GM23338 (cell line): ENCODE measurements around the gene BRAP.

Experiments
- EZH2 ChIP-seq: fragments of 200-600 bp; sonication (generic); IDR thresholded peaks from one replicate; pipeline ENCODE4 v1.8.0; 2017; ENCODE audit warnings: antibody characterized with exemption, mild to moderate bottlenecking, low read depth; ENCODE audit not compliant: unreplicated experiment
- EZH2phosphoT487 ChIP-seq: fragments of 200-600 bp; sonication (generic); IDR thresholded peaks from one replicate; pipeline ENCODE4 v1.8.1; 2018; ENCODE audit warnings: antibody characterized with exemption; ENCODE audit not compliant: unreplicated experiment
- JUNB ChIP-seq: IDR thresholded peaks from one replicate; pipeline ENCODE4 v1.6.1; 2016; ENCODE audit warnings: antibody characterized with exemption; ENCODE audit not compliant: unreplicated experiment
- NANOG ChIP-seq: IDR thresholded peaks from 2 replicates; pipeline ENCODE4 v1.6.1; 2016; ENCODE audit warnings: antibody characterized with exemption, borderline replicate concordance
- POLR2AphosphoS5 ChIP-seq: IDR thresholded peaks from 2 replicates; pipeline ENCODE4 v1.6.1; 2016; ENCODE audit warnings: antibody characterized with exemption, low read depth
- TF ChIP-seq, protein P1 (sequence below), 2 experiments: fragments of 200-600 bp in 1 of 2; sonication (generic) in 1 of 2; conservative IDR thresholded peaks; 2 replicates each; pipeline versions ENCODE4 v1.5.1 to v1.6.1; 2016 to 2017; ENCODE audit warnings: antibody characterized with exemption in 2 of 2, low read depth in 2 of 2, mild to moderate bottlenecking in 2 of 2, moderate library complexity in 1 of 2
- TF ChIP-seq, protein P2 (sequence below): IDR thresholded peaks from one replicate; pipeline ENCODE4 v1.6.1; 2018; ENCODE audit warnings: antibody characterized with exemption; ENCODE audit not compliant: unreplicated experiment
- TF ChIP-seq, protein P3 (sequence below): IDR thresholded peaks from 2 replicates; pipeline ENCODE4 v1.6.1; 2016; ENCODE audit warnings: antibody characterized with exemption

DNA sequence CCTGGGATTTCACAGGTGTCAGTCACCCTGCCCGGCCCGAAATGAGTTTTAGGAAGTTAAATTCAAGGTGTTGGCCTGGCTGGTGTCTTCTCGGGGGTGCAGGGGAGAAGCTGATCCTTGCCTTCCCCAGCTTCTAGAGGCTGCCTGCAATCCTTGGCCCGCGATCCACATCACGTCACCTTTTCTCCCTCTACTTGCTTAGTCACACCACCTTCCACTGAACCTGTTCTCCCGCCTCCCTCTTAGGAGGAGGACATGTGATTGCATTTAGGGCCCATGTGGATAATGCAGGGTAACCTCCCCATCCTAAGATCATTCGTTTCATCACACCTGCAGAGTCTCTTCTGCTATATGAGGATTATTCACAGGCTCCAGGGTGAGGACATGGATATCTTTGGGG, 61.2 kb downstream of the BRAP start:
- TF ChIP-seq POLR2AphosphoS5 = no peak
- TF ChIP-seq, protein P1, sequence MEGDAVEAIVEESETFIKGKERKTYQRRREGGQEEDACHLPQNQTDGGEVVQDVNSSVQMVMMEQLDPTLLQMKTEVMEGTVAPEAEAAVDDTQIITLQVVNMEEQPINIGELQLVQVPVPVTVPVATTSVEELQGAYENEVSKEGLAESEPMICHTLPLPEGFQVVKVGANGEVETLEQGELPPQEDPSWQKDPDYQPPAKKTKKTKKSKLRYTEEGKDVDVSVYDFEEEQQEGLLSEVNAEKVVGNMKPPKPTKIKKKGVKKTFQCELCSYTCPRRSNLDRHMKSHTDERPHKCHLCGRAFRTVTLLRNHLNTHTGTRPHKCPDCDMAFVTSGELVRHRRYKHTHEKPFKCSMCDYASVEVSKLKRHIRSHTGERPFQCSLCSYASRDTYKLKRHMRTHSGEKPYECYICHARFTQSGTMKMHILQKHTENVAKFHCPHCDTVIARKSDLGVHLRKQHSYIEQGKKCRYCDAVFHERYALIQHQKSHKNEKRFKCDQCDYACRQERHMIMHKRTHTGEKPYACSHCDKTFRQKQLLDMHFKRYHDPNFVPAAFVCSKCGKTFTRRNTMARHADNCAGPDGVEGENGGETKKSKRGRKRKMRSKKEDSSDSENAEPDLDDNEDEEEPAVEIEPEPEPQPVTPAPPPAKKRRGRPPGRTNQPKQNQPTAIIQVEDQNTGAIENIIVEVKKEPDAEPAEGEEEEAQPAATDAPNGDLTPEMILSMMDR (conservative IDR thresholded peaks at IDR 0.05; ENCODE audit: low read depth in 2 of 2) = no peak
- TF ChIP-seq EZH2phosphoT487 = no peak
- TF ChIP-seq, protein P2, sequence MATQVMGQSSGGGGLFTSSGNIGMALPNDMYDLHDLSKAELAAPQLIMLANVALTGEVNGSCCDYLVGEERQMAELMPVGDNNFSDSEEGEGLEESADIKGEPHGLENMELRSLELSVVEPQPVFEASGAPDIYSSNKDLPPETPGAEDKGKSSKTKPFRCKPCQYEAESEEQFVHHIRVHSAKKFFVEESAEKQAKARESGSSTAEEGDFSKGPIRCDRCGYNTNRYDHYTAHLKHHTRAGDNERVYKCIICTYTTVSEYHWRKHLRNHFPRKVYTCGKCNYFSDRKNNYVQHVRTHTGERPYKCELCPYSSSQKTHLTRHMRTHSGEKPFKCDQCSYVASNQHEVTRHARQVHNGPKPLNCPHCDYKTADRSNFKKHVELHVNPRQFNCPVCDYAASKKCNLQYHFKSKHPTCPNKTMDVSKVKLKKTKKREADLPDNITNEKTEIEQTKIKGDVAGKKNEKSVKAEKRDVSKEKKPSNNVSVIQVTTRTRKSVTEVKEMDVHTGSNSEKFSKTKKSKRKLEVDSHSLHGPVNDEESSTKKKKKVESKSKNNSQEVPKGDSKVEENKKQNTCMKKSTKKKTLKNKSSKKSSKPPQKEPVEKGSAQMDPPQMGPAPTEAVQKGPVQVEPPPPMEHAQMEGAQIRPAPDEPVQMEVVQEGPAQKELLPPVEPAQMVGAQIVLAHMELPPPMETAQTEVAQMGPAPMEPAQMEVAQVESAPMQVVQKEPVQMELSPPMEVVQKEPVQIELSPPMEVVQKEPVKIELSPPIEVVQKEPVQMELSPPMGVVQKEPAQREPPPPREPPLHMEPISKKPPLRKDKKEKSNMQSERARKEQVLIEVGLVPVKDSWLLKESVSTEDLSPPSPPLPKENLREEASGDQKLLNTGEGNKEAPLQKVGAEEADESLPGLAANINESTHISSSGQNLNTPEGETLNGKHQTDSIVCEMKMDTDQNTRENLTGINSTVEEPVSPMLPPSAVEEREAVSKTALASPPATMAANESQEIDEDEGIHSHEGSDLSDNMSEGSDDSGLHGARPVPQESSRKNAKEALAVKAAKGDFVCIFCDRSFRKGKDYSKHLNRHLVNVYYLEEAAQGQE = no peak
- TF ChIP-seq, protein P3, sequence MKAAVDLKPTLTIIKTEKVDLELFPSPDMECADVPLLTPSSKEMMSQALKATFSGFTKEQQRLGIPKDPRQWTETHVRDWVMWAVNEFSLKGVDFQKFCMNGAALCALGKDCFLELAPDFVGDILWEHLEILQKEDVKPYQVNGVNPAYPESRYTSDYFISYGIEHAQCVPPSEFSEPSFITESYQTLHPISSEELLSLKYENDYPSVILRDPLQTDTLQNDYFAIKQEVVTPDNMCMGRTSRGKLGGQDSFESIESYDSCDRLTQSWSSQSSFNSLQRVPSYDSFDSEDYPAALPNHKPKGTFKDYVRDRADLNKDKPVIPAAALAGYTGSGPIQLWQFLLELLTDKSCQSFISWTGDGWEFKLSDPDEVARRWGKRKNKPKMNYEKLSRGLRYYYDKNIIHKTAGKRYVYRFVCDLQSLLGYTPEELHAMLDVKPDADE = no peak
- no peak for TF ChIP-seq JUNB
- TF ChIP-seq EZH2 = no peak
- TF ChIP-seq NANOG = no peak
